CD4-positive, alpha-beta T cell treated with Interleukin-17A for 1 hour (primary cell): Measurements from ENCODE around the gene PLPP6.
"Not testable (repeated sequence)": the region's sequence is repeated elsewhere in the genome, so short reads cannot be mapped to it uniquely, and the experiment has no call there.

ENCODE experiments used
- DNase-seq: peaks from one replicate; pipeline ENCODE4 v3.0.0-alpha.2; 2020

Gene PLPP6

DNA sequence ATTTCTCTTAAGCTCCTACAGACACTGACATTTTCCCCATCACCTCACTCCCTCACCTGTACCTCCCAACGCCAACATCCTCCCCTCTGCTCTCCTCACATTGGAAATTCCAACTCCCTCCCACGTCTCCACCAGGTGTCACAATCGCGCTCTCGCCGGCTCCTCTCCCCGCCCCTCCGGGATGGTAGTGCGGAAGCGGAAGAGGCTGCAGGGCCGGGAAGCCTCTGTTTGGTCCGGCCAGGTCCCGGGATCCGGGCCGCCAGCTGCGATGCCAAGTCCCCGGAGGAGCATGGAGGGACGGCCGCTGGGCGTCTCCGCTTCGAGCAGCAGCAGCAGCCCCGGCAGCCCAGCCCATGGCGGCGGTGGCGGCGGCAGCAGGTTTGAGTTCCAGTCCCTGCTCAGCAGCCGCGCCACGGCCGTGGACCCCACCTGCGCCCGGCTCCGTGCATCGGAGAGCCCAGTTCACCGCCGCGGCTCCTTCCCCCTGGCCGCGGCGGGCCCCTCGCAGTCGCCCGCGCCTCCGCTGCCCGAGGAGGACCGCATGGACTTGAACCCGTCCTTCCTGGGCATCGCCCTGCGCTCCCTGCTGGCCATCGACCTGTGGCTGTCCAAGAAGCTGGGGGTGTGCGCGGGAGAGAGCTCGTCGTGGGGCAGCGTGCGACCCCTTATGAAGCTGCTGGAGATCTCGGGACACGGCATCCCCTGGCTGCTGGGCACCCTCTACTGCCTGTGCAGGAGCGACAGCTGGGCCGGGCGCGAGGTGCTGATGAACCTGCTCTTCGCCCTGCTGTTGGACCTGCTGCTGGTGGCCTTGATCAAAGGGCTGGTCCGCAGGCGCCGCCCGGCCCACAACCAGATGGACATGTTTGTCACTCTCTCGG, at the start of gene PLPP6:
Gene PLPP6, plus strand, starts transcription at position 187 of the 881 bp plus-strand sequence. Its CDS starts 82 bp downstream, at position 269.
- DNase-seq = peak; percentile 80

DNA sequence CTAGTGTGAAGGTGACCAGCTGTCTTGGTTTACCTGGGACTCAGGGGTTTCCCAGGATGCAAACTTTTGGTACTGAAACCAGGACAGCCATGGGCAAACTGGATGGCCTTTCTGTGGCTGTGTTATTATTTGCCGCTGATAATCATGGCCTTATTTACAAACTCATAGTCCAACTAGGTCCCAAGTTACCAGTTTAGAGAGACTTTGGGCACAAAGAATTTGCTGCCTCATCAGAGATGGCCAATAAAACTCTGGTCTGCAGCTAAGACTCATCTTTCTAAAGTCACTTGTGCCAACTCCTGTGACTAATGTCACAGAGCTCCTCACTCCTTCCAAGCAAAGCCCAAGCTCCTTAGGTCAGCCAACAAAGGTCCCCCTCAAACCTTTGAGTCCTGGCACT, 47.5 kb upstream of the PLPP6 start:
- DNase-seq = no peak

DNA sequence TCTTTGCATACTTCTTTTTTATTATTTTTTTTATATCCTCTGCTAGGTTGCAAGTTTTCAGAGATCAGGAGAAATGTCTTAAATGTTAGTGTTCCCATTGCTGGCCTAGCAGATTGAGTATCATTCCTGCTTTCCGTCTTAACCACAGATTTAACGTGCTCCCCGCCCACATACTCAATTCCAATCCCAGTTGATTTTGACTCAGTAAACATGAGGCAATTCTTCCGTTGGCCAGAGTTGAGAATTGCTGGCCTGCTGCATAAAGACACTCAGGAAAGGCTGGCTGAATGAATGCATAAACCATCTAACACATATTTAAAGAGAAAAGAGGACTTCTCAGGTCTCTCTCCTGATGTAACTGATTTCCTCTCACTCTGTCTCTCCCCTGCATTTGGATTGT, 46.8 kb upstream of the PLPP6 start:
- no peak for DNase-seq

DNA sequence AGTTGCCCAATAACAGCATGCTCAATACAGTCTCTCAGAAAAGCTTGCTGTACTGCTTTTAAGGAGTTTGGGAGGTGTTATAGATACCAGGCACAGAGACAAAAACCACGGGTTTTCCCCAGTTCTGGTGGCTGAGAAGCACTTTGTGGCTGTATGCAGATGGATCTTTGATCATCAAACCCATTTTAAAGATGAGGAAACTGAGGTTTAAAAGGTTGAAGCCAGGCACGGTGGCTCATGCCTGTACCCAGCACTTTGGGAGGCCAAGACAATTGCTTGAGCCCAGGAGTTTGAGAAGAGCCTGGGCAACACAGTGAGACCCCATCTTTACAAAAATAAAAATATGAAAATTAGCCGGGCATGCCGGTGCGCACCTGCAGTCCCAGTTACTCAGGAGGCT, 46.3 kb upstream of the PLPP6 start:
- DNase-seq = no peak

DNA sequence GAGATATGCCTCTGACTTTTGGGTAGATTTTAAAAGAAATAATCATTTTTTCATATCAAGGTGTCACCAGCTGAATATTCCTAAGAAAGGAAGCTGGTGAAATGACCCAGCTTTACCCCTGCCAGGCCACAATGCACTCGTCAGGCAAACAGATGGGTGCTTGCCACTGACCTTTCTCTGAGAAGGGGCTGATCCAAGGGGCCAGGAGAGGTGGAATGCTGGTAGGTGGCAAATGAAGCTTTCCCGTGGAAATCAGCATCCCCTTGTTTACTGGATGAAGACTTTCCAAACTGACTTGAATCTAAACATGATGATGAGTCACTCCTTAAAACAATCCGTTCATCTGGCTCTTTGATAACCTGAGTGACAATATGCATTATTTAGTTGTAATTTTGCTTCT, 44.3 kb upstream of the PLPP6 start:
- no peak for DNase-seq

DNA sequence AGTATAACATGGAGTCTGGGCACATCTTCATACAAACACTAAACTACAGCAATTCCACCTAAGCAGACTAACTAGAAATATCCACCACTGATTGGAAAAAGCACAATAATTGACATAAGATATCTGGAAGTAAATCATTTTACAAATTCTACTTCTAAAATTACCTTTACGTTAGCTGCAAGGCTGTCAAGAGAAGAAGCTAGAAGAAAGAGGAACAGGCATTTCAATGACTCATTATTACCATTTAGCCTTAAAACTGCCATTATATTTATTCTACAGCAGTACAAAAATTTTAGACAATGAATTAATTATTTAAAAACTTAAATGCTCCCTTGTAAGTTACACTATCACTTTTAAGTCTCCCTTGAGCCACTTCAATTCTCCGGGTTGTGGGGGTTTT, 43.4 kb upstream of the PLPP6 start:
- DNase-seq = no peak

DNA sequence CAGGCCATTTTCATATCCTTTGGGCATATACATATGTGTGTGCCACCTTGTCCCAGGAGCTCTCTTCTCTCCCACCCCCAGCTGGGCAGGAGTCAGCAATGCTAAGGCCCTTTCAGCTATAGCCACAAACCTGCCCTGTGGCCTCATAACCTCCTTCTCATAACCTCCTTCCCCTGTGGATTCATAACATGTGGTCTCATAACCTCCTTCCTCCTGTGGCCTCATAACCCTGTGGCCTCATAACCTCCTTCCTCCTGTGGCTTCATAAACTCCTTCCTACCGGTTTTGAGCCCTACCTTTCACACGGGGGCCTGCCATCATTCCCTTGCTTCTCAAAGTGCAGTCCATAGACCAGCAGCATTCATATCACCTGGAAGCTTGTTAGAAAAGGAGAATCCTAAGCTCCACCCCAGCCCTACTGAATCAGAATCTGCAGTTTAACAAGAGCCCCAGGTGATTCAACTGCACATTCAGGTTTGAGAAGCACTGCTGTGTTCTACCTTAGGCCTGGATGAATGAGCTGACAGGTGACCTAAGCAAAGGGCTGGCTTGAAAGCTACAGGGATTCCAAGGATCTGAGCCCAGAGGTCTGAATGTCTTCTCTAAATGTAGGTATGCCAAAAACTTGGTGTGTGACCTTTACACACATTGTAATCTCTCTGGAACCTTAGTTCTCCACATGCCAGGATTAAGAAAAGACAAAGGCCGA, 41.9 kb upstream of the PLPP6 start:
- peak; percentile 26 for DNase-seq

DNA sequence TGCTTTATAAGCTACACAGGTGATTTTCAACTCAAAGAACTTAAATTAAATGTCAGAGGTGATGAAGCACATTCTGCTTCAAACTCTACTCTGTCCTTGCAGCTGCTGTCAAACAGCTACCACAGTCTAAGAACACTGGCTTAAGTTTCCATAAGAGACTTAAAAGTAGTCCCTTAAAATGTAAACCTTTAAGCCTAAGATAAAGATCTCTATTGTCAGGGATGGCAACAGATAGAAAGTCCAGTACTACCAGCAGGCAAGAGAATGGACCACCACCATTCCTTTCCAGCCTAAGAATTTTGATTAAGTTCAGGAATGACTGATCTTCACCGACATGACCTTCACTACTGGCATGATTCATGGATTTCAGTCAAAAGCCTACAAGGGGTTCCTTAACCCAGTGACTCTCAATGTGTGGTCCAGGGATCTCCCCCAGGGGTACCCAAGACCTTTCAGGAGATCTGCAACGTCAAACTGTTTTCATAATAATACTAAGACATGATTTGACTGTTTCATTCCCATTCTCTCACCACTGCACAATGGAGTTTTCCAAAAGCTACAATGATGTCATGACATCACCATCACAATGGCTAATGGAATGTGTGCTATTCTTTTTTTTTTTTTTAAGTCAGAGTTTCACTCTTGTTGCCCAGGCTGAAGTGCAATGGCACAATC, 41.1 kb upstream of the PLPP6 start:
- DNase-seq = no peak

DNA sequence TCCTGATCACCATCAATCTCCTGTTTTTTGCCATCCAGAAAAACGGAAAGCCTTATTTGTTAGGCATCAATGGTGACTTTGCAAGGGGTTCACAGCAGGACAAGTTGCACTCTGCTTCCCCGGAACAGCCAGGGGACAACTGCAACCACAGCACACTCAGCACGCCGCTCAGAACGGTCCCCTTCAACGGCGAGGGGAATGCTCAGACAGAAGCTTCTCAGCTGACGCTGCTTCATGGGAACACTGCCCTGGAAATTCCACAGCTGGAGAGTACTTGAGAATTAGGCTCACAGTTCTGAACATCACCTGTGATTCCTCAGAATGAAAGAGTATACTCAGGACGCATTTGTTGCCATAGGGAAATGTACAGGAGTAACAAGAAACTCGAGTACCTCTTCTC, 40.1 kb upstream of the PLPP6 start:
- DNase-seq = no peak

DNA sequence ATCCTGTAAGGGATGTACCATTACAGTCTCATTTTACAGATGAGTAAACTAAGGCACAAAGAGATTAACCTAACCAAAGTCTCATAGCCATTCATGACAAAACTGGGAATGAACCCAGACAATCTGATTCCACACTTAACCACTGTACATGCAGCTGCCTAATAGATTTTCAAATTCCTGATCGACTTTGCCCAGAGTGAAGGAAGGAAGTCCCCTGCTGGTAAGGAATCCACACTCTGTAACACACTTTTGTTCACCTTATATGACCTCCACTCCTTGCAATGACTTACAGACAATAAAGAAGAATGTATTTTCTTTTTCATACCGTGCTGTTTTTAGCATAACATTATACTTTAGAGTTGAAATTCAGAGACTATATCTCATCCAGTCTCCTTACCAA, 31.3 kb upstream of the PLPP6 start:
- no peak for DNase-seq

DNA sequence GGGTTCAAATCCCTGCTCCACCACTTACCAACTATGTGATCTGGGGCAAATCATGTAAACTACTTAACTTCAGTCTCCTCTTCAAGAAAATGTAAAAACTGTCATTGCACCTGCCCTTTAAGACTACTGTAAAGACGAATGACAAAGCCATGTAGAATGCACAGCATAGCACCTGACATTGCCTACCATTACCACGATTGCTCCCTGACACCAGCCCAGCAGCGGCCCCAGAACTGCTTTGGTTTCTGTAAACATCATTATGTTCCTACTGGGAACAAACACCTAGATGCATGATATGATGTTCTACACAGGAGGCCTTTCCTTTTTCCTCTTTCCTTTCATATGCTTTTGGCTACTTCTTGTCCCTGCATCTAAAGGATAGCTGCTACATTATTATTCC, 23.1 kb upstream of the PLPP6 start:
- no peak for DNase-seq

DNA sequence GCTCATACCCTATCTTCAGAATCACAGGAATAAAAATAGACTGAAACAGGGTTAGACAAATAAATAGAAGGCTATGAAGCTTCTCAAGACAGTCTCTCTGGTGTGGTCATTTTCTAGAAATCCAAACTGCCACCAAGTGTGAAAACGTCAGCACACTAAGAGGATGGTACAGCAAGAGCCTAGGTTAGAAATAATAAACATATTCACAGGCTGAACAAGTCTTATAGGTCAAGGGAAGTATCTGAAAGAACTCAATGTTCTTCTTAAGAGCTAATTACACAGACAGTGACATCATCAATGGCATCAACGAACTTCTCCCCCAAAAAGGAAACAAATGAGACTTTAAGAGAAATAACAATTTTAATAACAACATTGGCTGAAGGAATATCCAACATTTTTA, 22.7 kb upstream of the PLPP6 start:
- no peak for DNase-seq

DNA sequence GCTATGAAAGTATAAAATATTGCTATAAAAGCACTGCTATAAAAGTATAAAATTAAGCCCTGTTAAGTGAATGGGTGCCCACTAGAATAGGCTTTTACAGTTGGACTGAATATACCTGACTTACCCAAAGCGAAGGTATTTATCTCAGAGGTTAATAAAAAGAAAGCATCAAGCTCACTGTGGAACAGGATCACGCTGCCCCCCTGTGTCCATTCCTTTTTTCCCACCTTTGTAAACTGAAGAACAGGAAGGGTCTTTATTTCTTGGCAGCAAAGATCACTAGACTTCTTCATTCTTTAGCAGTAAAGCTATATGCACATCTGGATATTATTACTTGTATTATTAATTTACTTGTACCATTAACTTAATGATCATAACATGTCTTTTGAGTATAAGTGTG, 22.1 kb upstream of the PLPP6 start:
- peak; percentile 54 for DNase-seq

DNA sequence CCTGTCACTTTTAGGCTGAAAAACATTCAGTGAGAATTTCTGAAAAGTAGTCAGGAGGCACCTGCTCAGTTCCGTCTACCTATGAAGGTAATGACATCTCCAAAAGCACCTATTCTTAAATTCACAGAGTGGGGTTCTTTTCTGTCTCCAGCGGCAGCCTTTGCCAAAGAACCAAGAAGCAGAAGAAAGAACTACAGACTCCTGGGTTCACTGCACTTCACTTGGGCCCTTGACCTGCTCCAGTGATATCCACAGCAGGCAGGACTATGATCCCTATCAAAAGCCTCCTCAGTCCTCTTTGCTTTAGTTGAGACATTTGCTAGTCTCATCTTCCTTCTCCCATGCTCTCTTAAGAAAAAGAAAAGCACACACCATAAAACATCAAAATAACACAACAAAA, 19.7 kb upstream of the PLPP6 start:
- no peak for DNase-seq

DNA sequence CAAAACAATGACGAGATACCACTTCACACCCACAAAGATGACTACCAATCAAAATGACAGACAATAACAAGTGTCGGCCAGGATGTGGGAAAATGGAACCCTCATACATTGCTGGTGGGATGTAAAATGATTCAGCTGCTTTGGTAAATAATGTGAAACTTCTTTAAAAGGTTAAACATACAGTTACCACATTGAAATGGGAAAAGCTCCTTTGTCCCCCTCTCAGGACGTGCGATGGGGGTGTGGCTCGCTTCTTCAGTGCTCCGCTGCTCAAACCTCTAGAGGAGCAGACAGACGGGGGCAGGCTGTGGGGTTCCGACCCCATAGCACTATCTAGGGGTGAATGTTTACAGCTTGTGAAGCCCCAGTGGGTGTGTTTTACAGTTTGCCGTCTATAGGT, 8.0 kb upstream of the PLPP6 start:
- DNase-seq = peak; percentile 26

DNA sequence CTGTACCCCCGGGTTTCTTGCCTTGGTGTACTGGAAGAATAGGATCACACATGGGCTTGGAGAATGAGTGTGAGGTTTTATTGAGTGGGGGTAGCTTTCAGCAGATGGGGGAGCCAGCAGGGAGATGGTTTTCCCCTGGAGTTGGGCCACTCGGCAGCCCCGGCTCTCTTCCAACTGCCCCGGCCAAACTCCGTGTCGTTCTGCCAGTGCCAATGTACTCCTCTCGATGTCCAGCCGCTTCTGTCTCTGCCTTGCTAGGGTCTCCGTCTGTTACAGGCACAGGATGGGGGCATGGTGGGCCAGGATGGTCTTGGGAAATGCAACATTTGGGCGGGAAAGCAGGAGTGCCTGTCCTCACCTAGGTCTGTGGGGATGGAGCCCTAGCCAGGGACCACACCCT, 7.6 kb upstream of the PLPP6 start:
- no peak for DNase-seq

DNA sequence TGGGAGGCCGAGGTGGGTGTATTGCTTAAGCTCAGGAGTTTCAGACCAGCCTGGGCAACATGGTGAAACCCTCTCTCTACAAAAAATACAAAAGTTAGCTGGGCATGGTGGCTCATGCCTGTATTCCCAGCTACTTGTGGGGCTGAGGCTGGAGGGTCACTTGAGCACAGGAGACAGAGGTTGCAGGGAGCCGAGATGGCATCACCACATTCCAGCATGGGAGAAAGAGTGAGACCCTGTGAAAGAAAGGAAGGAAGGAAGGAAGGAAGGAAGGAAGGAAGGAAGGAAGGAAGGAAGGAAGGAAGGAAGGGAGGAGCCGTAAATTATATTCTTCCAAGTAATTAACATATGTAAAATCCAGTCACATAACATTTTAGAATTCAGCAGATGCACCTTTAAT, 5.9 kb upstream of the PLPP6 start:
- DNase-seq = not testable (repeated sequence)

DNA sequence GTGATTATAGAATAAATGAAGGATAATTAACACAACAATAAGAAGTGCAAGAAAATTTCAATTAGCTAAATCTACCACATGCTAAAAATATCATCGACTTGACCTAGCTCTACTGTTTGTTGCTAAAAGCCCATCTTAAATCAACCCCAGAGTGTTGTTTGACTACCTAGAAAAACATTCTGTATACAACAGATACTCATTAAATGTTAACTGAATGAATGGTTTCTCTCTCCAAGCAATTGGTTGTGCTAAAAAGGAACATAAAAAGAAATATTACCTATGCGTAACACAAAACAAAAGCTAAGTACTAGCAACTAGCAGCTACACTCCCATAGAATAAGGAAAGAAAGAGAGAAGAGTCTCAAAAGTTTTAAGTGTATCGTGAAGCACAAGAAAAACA, 5.5 kb upstream of the PLPP6 start:
- DNase-seq = no peak

DNA sequence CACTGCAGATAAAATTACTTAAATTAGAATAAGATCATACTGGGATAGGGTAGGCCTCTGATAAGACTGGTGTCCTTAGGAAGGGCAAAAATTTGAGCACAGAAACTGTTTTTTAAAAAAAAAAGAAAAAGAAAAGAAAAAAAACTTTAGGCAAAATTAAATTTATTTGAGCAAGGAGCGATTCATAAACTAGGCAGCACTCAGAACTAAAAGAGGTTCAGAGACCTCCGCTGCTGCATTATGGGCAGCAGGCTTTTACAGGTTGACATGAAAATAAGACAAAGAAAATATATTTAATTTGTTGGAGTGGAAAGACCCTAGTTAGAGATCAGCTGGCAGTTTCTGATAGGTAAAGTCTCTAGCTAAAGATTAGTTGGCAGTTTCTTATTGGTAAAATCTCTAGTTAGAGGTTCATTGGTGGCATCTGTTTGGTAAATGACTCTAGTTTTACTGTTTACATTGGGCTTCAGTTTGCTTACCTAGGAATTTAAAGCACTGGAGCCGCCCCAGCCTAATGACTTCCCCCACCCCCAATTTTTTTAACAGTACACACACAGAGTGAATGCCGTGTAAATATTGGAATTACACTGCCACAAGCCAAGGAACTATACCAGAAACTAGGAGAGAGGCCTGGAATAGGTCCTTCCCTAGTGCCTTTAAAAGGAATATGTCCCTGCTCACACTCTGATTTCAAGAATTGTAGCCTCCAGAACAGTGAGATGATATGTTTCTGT, 4.5 kb upstream of the PLPP6 start:
- DNase-seq = no peak

DNA sequence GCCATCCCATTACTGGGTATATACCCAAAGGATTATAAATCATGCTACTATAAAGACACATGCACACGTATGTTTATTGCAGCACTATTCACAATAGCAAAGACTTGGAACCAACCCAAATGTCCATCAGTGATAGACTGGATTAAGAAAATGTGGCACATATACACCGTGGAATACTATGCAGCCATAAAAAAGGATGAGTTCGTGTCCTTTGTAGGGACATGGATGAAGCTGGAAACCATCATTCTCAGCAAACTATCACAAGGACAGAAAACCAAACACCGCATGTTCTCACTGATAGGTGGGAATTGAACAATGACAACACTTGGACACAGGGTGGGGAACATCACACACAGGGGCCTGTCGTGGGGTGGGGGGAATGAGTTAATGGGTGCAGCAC, 1.4 kb upstream of the PLPP6 start:
- not testable (repeated sequence) for DNase-seq

DNA sequence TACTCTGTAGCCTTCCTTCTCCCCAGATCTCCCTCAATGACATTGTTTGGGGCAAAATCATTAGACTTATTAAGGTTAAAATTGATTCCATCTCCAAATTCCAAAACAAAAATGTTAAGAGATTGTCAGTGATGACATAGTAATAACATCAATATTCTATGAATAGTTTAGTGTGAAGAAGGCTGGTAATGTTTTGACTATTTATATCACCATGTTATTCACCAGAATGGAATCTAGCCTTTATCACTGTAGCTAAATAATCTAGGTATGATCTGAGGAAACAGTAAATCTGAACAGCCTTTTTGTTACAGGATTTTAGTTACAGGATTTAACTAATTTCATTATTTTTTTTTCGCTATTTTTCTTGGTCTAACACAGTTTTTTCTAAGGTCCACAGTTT, 929 bp upstream of the PLPP6 start:
- no peak for DNase-seq

DNA sequence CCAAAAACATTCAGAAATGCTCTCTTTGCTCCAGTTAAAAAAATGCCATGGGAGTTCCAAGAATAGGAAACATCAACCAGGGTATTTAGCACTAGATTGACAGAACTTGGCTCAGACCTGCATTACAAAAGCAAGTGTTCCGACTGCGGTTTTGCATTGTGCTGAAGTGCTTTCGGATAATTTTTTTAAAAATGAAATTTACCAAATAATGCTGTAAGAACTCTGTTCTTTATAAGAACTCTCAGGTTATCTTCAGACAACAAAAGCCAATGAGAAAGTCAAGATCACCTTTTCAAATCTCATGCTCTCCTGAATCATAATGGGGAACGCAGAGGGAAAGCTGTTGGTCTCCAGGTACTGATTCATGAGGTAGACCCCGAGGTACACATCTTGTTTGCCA, 483 bp upstream of the PLPP6 start:
- peak; percentile 32 for DNase-seq
